ENCODE measurements around the gene IL20RB.

- TF ChIP-seq, protein P1, sequence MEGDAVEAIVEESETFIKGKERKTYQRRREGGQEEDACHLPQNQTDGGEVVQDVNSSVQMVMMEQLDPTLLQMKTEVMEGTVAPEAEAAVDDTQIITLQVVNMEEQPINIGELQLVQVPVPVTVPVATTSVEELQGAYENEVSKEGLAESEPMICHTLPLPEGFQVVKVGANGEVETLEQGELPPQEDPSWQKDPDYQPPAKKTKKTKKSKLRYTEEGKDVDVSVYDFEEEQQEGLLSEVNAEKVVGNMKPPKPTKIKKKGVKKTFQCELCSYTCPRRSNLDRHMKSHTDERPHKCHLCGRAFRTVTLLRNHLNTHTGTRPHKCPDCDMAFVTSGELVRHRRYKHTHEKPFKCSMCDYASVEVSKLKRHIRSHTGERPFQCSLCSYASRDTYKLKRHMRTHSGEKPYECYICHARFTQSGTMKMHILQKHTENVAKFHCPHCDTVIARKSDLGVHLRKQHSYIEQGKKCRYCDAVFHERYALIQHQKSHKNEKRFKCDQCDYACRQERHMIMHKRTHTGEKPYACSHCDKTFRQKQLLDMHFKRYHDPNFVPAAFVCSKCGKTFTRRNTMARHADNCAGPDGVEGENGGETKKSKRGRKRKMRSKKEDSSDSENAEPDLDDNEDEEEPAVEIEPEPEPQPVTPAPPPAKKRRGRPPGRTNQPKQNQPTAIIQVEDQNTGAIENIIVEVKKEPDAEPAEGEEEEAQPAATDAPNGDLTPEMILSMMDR (IDR thresholded peaks at IDR 0.05): no peak
- TF ChIP-seq POLR2A (IDR thresholded peaks at IDR 0.05): no peak
Observed at GRCh38 chr3:137041251-137041650, 83.5 kb downstream of the IL20RB start.
